SK-N-MC (cell line): ENCODE results near the gene SELP.
"Not testable (repeated sequence)": the region's sequence is repeated elsewhere in the genome, so short reads cannot be mapped to it uniquely, and the experiment has no call there.

Experiments
- DNase-seq: peaks from one replicate; pipeline ENCODE4 v3.0.0-alpha.2; 2011; ENCODE audit warnings: low read depth, low spot score
- H3K27ac ChIP-seq: fragments of 200-600 bp; sonication (generic); 2 replicates; pipeline ENCODE4 v1.5.1; 2016; ENCODE audit warnings: mixed run types
- H3K36me3 ChIP-seq: fragments of 200-600 bp; sonication (generic); 2 replicates; pipeline ENCODE4 v1.6.1; 2017; ENCODE audit warnings: antibody characterized with exemption, low read length, mixed read lengths; ENCODE audit not compliant: insufficient read depth
- H3K4me3 ChIP-seq: fragments of 200-600 bp; sonication (generic); 2 replicates; pipeline ENCODE4 v1.5.1; 2016
- H3K9ac ChIP-seq: fragments of 200-600 bp; sonication (generic); 2 replicates; pipeline ENCODE4 v1.8.0; 2017; ENCODE audit warnings: mixed run types, mixed read lengths; ENCODE audit not compliant: insufficient read length
- H3K9me3 ChIP-seq: fragments of 200-600 bp; sonication (generic); 2 replicates; pipeline ENCODE4 v1.6.1; 2017; ENCODE audit warnings: low read depth, mild to moderate bottlenecking, antibody characterized with exemption, low read length, moderate library complexity, mixed read lengths
- EZH2 ChIP-seq: fragments of 200-600 bp; sonication (generic); IDR thresholded peaks from one replicate; pipeline ENCODE4 v1.6.1; 2017; ENCODE audit warnings: antibody characterized with exemption
- FOXP2 ChIP-seq: optimal IDR thresholded peaks from 2 replicates; pipeline ENCODE3; 2011; ENCODE audit warnings: mild to moderate bottlenecking, moderate library complexity; ENCODE audit not compliant: insufficient read depth; ENCODE audit errors: extremely low read length, control extremely low read depth
- POLR2AphosphoS5 ChIP-seq: IDR thresholded peaks from 2 replicates; pipeline ENCODE4 v1.6.1; 2012; ENCODE audit warnings: mild to moderate bottlenecking, low read depth, low read length, borderline replicate concordance

Gene SELP

DNA sequence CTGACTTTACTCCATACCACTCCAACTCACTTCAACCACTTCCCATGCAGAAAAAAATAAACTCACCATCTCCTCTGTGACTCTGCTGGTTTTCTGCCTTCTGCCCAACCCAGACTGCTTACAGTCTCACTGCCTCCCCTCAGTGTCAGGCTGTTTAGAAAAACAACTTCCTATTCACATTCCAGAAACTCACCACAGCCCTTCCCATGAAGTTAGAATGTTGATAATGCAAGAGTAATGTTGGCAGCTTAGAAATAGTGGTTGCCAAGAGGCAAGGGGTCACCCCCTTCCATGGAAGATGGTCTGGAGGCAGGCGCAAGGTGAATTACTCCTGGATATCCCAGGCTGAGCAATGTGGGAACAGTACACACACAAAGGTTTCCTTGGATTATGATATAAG lies at the start of gene SELP:
SELP (minus strand) TSS at position 119 of the 400 bp plus-strand sequence; CDS start at position 69, 50 bp downstream.
- Histone ChIP-seq H3K9ac (no peak within 1 kb of the TSS), H3K27ac (no peak within 1 kb of the TSS)

DNA sequence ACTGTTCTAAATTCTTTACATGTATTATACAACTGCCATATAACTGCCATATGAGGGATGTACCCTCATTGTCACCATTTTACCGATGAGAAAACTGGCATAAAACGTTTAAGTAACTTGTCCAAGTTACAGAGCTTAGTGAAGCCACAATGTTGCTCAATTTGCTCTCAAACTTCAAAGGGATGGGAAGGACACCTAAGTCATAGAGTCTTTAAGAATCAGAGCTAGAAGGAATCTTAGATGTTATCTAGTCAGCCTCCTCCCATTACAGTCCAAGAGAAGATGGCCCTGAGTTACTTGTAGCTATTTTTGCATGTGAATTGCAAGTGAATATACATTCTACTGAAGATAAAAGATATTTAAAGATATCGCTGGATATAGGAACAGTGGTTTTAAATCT lies 49.8 kb upstream of the SELP start:
- Histone ChIP-seq H3K36me3 (no peaks in the 10 kb centered on the region), H3K4me3 (no peak overlapping the region), H3K9ac (no peak overlapping the region), H3K9me3 (no peaks in the 10 kb centered on the region), H3K27ac (no peak overlapping the region)
- TF ChIP-seq EZH2 (no peak), POLR2AphosphoS5 (no peak), FOXP2 (no peak)
- no peak for DNase-seq

More for the DNA sequence above, at the start of gene SELP:
- TF ChIP-seq FOXP2 (no peak), POLR2AphosphoS5 (no peak), EZH2 (no peak)
- no peaks in the 10 kb centered on the region for H3K36me3 ChIP-seq
- no peak within 1 kb of the TSS for H3K4me3 ChIP-seq
- H3K9me3 ChIP-seq = no peaks in the 10 kb centered on the region
- no peak for DNase-seq

DNA sequence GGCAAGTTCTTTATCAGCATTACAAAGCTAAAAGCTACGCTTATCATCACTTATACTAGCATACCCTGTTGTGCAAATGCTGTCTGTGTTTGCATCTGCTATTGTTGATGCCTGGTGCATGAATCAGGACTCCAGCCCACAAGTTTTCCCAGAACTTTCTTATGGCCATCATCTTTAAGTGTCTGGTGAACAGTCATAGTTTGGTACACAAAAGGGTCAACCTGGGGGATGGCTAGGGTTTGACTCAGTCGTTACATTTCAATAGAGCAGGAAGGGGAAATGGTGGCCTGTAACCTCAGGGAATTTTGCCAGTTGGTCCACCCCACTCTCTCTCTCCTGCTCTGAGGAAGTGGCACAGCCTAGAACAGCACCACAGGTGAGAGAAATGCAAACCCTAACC lies 46.1 kb upstream of the SELP start:
- H3K9ac ChIP-seq = no peak overlapping the region
- no peak for DNase-seq
- no peaks in the 10 kb centered on the region for H3K36me3 ChIP-seq
- no peaks in the 10 kb centered on the region for H3K9me3 ChIP-seq
- no peak for TF ChIP-seq FOXP2
- TF ChIP-seq POLR2AphosphoS5 = no peak
- TF ChIP-seq EZH2 = no peak
- H3K27ac ChIP-seq = no peak overlapping the region
- no peak overlapping the region for H3K4me3 ChIP-seq

DNA sequence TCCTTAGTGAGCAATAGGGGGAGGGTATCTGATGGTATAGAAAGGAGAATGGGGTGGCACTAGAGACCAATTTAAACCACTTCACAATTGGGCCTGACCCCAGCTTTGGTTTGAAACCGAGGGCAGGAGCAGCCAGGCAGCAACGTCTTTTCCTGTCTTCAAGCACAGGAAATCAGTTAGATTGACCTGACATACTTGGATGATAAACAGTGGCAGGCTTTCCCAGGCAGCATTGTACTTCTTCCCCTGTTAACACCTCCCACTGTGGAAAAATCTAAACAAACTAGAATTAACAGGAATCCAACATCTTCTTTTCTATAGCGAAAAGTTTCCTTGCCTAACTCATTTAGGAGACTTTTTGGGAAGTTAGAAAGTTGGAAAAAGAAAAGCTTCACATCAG lies 40.9 kb upstream of the SELP start:
- TF ChIP-seq EZH2 (no peak), POLR2AphosphoS5 (no peak), FOXP2 (no peak)
- Histone ChIP-seq H3K9ac (no peak overlapping the region), H3K27ac (no peak overlapping the region), H3K36me3 (no peaks in the 10 kb centered on the region), H3K9me3 (no peaks in the 10 kb centered on the region), H3K4me3 (no peak overlapping the region)
- DNase-seq = no peak

DNA sequence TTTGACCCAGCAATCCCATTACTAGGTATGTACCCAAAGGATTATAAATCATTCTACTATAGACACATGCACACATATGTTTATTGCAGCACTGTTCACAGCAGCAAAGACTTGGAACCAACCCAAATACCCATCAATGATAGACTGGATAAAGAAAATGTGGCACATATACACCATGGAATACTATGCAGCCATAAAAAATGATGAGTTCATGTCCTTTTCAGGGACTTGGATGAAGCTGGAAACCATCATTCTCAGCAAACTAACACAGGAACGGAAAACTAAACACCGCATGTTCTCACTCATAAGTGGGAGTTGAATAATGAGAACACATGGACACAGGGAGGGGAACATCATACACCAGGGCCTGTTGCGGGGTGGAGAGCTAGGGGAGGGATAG lies 40.3 kb upstream of the SELP start:
- H3K9me3 ChIP-seq, H3K27ac ChIP-seq, H3K9ac ChIP-seq, H3K36me3 ChIP-seq, H3K4me3 ChIP-seq, DNase-seq: not testable (repeated sequence)

DNA sequence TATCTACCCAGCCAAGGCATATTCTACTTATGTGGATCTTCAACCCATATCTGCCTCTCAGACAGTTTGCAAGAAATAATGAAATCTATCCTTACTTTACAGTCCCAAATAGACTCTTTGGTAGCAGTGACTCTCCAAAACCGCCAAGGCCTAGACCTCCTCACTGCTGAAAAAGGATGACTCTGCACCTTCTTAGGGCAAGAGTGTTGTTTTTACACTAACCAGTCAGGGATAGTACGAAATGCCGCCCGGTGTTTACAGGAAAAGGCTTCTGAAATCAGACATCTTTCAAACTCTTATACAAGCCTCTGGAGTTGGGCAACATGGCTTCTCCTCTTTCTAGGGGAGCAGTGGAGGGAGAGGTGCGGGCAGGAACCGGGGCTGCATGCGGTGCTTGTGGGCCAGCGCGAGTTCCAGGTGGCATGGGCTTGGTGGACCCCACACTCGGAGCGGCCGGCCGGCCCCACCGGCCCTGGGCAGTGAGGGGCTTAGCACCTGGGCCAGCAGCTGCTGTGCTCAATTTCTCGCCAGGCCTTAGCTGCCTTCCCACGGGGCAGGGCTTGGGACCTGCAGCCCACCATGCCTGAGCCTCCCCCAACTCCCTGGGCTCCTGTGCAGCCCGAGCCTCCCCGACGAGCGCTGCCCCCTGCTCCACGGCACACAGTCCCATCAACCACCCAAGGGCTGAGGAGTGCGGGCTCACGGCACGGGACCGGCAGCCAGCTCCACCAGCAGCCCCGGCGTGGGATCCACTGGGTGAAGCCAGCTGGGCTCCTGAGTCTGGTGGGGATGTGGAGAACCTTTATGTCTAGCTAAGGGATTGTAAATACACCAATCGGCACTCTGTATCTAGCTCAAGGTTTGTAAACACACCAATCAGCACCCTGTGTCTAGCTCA lies 38.0 kb upstream of the SELP start:
- H3K9ac ChIP-seq, H3K27ac ChIP-seq, H3K9me3 ChIP-seq, H3K36me3 ChIP-seq, DNase-seq, H3K4me3 ChIP-seq: not testable (repeated sequence)

DNA sequence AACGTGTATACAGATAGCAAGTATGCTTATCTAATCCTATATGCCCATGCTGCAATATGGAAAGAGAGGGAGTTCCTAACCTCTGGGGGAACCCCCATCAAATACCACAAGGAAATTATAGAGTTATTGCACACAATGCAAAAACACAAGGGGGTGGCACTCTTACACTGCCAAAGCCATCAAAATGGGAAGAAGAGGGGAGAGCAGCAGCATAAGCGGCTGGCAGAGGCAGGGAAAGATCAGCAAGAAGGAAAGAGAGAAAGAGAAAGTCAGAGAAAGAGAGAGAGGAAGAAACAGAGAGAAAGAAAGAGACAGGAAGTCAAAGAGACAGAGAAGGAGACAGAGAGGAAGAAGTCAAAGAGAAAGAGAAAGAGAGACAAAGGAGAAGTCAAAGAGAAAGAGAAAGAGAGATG lies 37.3 kb upstream of the SELP start:
- H3K36me3 ChIP-seq, DNase-seq, H3K27ac ChIP-seq, H3K4me3 ChIP-seq, H3K9me3 ChIP-seq, H3K9ac ChIP-seq: not testable (repeated sequence)

DNA sequence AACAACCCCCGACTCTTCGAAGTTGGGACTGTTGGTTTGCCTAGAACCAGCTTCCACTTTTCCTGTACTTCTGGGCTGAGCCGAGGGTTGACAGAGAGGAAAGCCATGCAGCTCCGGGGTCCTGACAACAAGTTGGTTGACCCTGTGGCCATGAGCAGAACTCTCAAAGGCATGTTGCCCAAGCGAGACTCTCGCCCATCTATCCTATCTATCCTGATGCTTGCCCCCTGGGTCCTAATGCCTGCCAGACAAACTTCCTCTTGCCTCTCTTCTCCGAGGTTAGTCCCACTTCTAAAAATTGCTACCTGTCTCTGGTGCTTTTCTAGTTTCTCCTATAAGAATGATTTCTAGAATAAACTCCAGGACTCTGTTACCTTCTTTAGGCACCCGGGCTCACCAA lies 32.8 kb upstream of the SELP start:
- H3K4me3 ChIP-seq, H3K9me3 ChIP-seq, DNase-seq, H3K36me3 ChIP-seq, H3K9ac ChIP-seq, H3K27ac ChIP-seq: not testable (repeated sequence)

DNA sequence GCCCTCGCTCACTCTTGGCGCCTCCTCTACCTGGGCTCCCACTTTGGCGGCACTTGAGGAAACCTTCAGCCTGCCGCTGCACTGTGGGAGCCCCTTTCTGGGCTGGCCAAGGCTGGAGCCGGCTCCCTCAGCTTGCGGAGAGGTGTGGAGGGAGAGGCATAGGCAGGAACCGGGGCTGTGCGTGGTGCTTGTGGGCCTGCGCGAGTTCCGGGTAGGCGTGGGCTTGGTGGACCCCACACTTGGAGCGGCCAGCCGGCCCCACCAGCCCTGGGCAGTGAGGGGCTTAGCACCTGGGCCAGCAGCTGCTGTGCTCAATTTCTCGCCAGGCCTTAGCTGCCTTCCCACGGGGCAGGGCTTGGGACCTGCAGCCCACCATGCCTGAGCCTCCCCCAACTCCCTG lies 31.1 kb upstream of the SELP start:
- not testable (repeated sequence) for DNase-seq, H3K36me3 ChIP-seq, H3K9me3 ChIP-seq, H3K27ac ChIP-seq, H3K4me3 ChIP-seq, H3K9ac ChIP-seq

DNA sequence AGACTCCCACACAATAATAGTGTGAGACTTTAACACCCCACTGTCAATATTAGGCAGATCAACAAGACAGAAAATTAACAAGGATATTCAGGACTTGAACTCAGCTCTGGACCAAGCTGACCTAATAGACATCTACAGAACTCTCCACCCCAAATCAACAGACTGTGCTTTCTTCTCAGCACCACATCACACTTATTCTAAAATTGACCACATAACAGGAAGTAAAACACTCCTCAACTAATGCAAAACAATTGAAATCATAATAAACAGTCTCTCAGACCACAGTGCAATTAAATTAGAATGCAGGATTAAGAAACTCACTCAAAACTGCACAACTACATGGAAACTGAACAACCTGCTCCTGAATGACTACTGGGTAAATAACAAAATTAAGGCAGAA lies 28.9 kb upstream of the SELP start:
- not testable (repeated sequence) for H3K9me3 ChIP-seq, DNase-seq, H3K4me3 ChIP-seq, H3K9ac ChIP-seq, H3K27ac ChIP-seq, H3K36me3 ChIP-seq
